PC-3 (cell line): Measurements from ENCODE around the gene CATSPERB.

ENCODE experiments used
- EZH2 ChIP-seq: fragments of 300-600 bp; sonication (generic); IDR thresholded peaks from one replicate; pipeline ENCODE4 v1.6.1; 2017; ENCODE audit warnings: antibody characterized with exemption, mild to moderate bottlenecking, low read length; ENCODE audit not compliant: unreplicated experiment
- EZH2phosphoT487 ChIP-seq: fragments of 300-600 bp; sonication (generic); IDR thresholded peaks from 2 replicates; pipeline ENCODE4 v1.6.1; 2018; ENCODE audit warnings: mild to moderate bottlenecking, antibody characterized with exemption, low read length, borderline replicate concordance
- TF ChIP-seq, protein P1 (sequence below): fragments of 300-600 bp; sonication (generic); conservative IDR thresholded peaks from 2 replicates; pipeline ENCODE4 v1.5.1; 2017; ENCODE audit warnings: antibody characterized with exemption, low read depth, mild to moderate bottlenecking, low read length

DNA sequence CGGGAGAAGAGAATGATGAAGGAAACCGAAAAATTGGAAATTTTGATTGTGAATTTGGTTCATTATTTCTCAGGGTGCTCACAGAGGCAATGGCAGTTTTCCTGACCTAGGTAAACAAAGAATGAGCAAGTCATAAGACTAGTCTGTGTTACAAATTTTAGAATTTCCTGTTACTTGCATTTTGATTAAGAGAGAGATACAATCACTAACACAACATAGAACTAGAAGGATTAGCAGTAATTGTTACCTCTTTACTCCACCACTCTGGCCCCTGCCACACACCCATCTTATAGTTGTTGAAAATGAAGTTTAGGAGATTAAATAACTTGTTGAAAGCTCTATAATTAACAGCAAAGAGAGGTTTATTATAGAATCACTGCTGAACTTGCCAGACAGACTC is 62.0 kb downstream of the CATSPERB start:
- TF ChIP-seq, protein P1, sequence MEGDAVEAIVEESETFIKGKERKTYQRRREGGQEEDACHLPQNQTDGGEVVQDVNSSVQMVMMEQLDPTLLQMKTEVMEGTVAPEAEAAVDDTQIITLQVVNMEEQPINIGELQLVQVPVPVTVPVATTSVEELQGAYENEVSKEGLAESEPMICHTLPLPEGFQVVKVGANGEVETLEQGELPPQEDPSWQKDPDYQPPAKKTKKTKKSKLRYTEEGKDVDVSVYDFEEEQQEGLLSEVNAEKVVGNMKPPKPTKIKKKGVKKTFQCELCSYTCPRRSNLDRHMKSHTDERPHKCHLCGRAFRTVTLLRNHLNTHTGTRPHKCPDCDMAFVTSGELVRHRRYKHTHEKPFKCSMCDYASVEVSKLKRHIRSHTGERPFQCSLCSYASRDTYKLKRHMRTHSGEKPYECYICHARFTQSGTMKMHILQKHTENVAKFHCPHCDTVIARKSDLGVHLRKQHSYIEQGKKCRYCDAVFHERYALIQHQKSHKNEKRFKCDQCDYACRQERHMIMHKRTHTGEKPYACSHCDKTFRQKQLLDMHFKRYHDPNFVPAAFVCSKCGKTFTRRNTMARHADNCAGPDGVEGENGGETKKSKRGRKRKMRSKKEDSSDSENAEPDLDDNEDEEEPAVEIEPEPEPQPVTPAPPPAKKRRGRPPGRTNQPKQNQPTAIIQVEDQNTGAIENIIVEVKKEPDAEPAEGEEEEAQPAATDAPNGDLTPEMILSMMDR: no peak
- TF ChIP-seq EZH2phosphoT487: no peak
- no peak for TF ChIP-seq EZH2
